KMS-11 (cell line): Measurements from ENCODE around the gene ADAMTS17.

Source experiments
- H2AFZ ChIP-seq: fragments of 200-600 bp; sonication (generic); 2 replicates; pipeline ENCODE4 v1.6.1; 2016; ENCODE audit warnings: antibody characterized with exemption, mixed run types, low read depth
- H3K27ac ChIP-seq: fragments of 200-600 bp; sonication (generic); 2 replicates; pipeline ENCODE4 v1.6.1; 2016; ENCODE audit warnings: mild to moderate bottlenecking, mixed run types
- H3K27me3 ChIP-seq: fragments of 200-600 bp; sonication (generic); 2 replicates; pipeline ENCODE4 v1.6.1; 2017; ENCODE audit warnings: mild to moderate bottlenecking, low read depth, mixed run types, moderate library complexity; ENCODE audit not compliant: insufficient read depth
- H3K36me3 ChIP-seq: fragments of 200-600 bp; sonication (generic); 2 replicates; pipeline ENCODE4 v1.6.1; 2017; ENCODE audit warnings: mild to moderate bottlenecking, mixed run types; ENCODE audit not compliant: insufficient read depth
- H3K4me1 ChIP-seq: fragments of 200-600 bp; sonication (generic); 2 replicates; pipeline ENCODE4 v1.6.1; 2016; ENCODE audit warnings: mild to moderate bottlenecking, low read depth, mixed run types; ENCODE audit not compliant: poor library complexity, severe bottlenecking
- H3K4me2 ChIP-seq: fragments of 200-600 bp; sonication (generic); 2 replicates; pipeline ENCODE4 v1.7.0; 2016; ENCODE audit warnings: mild to moderate bottlenecking, mixed run types
- H3K4me3 ChIP-seq: fragments of 200-600 bp; sonication (generic); IDR thresholded peaks from 2 replicates; pipeline ENCODE4 v1.6.1; 2017; ENCODE audit warnings: low read depth, low read length, mixed read lengths; ENCODE audit not compliant: insufficient read depth
- H3K79me2 ChIP-seq: fragments of 200-600 bp; sonication (generic); 2 replicates; pipeline ENCODE4 v1.6.1; 2016; ENCODE audit warnings: low read depth, mixed run types; ENCODE audit not compliant: insufficient read depth
- H3K9ac ChIP-seq: fragments of 200-600 bp; sonication (generic); 2 replicates; pipeline ENCODE4 v1.6.1; 2016; ENCODE audit warnings: mild to moderate bottlenecking, mixed run types
- H4K20me1 ChIP-seq: fragments of 200-600 bp; sonication (generic); 2 replicates; pipeline ENCODE4 v1.6.1; 2016; ENCODE audit warnings: mild to moderate bottlenecking, mixed run types; ENCODE audit not compliant: insufficient read depth
- CTCF ChIP-seq: fragments of 200-600 bp; sonication (generic); conservative IDR thresholded peaks from 2 replicates; pipeline ENCODE4 v1.6.1; 2017; ENCODE audit warnings: low read depth, mild to moderate bottlenecking, antibody characterized with exemption, low read length, moderate library complexity, mixed read lengths

Gene ADAMTS17

GRCh38 chr15:100029868-100030479 is 311.8 kb downstream of the ADAMTS17 start:
- Histone ChIP-seq H3K79me2 (no peaks in the 10 kb centered on the region), H4K20me1 (no peaks in the 10 kb centered on the region), H3K4me2 (no peak overlapping the region), H3K27ac (no peak overlapping the region), H3K27me3 (no peaks in the 10 kb centered on the region), H3K4me3 (no peak overlapping the region), H3K9ac (no peak overlapping the region), H2AFZ (no peak overlapping the region), H3K4me1 (no peaks in the 10 kb centered on the region), H3K36me3 (no peaks in the 10 kb centered on the region)
- TF ChIP-seq CTCF, result no peak

GRCh38 chr15:100029045-100029444 is 312.7 kb downstream of the ADAMTS17 start:
- H3K36me3 ChIP-seq, result no peaks in the 10 kb centered on the region
- no peak overlapping the region for H2AFZ ChIP-seq
- H3K4me1 ChIP-seq, result no peaks in the 10 kb centered on the region
- H4K20me1 ChIP-seq, result no peaks in the 10 kb centered on the region
- no peaks in the 10 kb centered on the region for H3K27me3 ChIP-seq
- TF ChIP-seq CTCF, result no peak
- no peaks in the 10 kb centered on the region for H3K79me2 ChIP-seq
- H3K4me3 ChIP-seq, result no peak overlapping the region
- H3K4me2 ChIP-seq, result no peak overlapping the region
- H3K9ac ChIP-seq, result no peak overlapping the region
- no peak overlapping the region for H3K27ac ChIP-seq

- TF ChIP-seq CTCF, result no peak
Measured at GRCh38 chr15:100026041-100026440, 315.7 kb downstream of the ADAMTS17 start.

GRCh38 chr15:100022806-100023205 is 319.0 kb downstream of the ADAMTS17 start:
- Histone ChIP-seq H3K9ac (no peak overlapping the region), H3K27me3 (no peaks in the 10 kb centered on the region), H3K79me2 (no peaks in the 10 kb centered on the region), H3K4me1 (no peaks in the 10 kb centered on the region), H3K27ac (no peak overlapping the region), H4K20me1 (no peaks in the 10 kb centered on the region), H3K36me3 (no peaks in the 10 kb centered on the region), H3K4me2 (no peak overlapping the region), H3K4me3 (no peak overlapping the region), H2AFZ (no peak overlapping the region)
- TF ChIP-seq CTCF, result no peak

More at GRCh38 chr15:100026041-100026440, 315.7 kb downstream of the ADAMTS17 start:
- Histone ChIP-seq H3K79me2 (no peaks in the 10 kb centered on the region), H3K4me2 (no peak overlapping the region), H3K36me3 (no peaks in the 10 kb centered on the region), H3K4me3 (no peak overlapping the region), H4K20me1 (no peaks in the 10 kb centered on the region), H3K27ac (no peak overlapping the region), H3K27me3 (no peaks in the 10 kb centered on the region), H2AFZ (no peak overlapping the region), H3K9ac (no peak overlapping the region), H3K4me1 (no peaks in the 10 kb centered on the region)
